ENCODE measurements around the gene MYZAP. TPM values are rescaled to one million over a fixed set of nuclear protein-coding genes. Genes with fewer than 3 reads are reported as not detected.
A peak's percentile ranks its signal among the peaks of the same experiment; 100 is the strongest.

The MYZAP gene
- total RNA-seq, 1 experiment from 2014 or later, result not detected

DNA sequence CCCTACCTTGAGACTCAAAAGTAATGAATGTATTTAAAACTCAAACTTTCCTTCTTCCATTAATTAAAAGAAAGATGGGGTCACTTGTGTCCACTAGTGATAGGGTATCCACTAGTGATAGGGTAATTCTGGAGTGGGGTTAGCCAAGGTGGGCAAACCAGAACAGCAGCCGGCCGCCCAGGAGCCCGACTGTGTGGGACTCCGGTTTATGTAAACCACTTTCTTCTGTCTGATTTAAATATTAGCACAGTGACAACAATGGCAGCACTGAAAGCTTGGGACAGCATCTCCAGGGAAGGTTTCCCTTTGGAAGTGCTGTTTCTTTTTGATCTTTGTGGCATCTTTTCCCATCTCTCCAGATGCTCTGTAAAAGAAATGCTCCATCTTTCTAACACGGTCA is 722 bp downstream of the MYZAP start:
- Histone ChIP-seq H3K27ac (ENCODE audit: low read depth, low read length, poor library complexity, severe bottlenecking) (no peak overlapping the region), H3K9me3 (ENCODE audit: low read depth, low read length, poor library complexity, severe bottlenecking) (no peaks in the 10 kb centered on the region), H3K4me1 (ENCODE audit: insufficient read depth, low read length, poor library complexity, severe bottlenecking) (no peaks in the 10 kb centered on the region), H3K4me3 (ENCODE audit: low read depth, low read length, poor library complexity, severe bottlenecking) (peak overlapping the region; percentile 40), H3K36me3 (ENCODE audit: insufficient read depth, low read length, poor library complexity, severe bottlenecking) (no peaks in the 10 kb centered on the region), H3K27me3 (replicated peaks; ENCODE audit: insufficient read depth, low read depth, low read length, poor library complexity) (no peaks in the 10 kb centered on the region)
- intact Hi-C loops (cut with micrococcal nuclease; ENCODE audit: unreplicated experiment), result no loop called here
- TF ChIP-seq, protein P1, sequence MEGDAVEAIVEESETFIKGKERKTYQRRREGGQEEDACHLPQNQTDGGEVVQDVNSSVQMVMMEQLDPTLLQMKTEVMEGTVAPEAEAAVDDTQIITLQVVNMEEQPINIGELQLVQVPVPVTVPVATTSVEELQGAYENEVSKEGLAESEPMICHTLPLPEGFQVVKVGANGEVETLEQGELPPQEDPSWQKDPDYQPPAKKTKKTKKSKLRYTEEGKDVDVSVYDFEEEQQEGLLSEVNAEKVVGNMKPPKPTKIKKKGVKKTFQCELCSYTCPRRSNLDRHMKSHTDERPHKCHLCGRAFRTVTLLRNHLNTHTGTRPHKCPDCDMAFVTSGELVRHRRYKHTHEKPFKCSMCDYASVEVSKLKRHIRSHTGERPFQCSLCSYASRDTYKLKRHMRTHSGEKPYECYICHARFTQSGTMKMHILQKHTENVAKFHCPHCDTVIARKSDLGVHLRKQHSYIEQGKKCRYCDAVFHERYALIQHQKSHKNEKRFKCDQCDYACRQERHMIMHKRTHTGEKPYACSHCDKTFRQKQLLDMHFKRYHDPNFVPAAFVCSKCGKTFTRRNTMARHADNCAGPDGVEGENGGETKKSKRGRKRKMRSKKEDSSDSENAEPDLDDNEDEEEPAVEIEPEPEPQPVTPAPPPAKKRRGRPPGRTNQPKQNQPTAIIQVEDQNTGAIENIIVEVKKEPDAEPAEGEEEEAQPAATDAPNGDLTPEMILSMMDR (conservative IDR thresholded peaks at IDR 0.05; ENCODE audit: low read depth, low read length), result no peak
- TF ChIP-seq EZH2 (IDR thresholded peaks at IDR 0.05; ENCODE audit: borderline replicate concordance, low read depth, low read length, poor library complexity, severe bottlenecking), result no peak
- POLR2A ChIA-PET (ENCODE audit: low non-redundant PET), result no interaction called here
- BruUV-seq (replicated peaks), result no TSS peak
- CTCF ChIA-PET, result no interaction called here
- no peak for DNase-seq (ENCODE audit: low spot score)

DNA sequence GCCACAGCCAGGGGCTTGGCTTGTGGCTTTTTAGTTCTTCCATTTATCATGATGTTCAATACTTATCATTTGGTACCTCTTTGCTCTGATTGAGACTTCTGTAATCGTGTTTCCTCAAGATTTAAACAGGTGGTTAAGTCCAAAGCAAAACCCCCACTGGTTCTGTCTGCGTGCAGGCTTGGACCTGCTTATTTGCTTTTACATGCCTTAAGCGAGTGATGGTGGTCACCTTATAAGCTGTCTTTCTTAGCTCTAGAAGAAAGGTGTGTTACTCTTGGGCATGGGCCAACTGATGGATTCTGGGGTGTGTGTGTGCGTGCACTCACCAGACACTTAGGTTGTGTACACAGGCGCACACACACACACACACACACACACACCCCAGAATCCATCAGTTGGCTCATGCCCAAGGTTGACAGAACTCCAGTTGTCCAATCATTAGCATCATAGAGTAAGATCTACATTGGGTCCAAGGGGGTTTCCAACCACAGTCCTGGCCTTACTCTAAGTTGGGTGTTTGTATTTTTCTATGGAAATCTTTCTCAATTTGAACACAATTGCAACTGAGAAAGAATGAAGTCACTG is 1.2 kb downstream of the MYZAP start:
- no peaks in the 10 kb centered on the region for H3K9me3 ChIP-seq (ENCODE audit: low read depth, low read length, poor library complexity, severe bottlenecking)
- H3K36me3 ChIP-seq (ENCODE audit: insufficient read depth, low read length, poor library complexity, severe bottlenecking), result no peaks in the 10 kb centered on the region
- ChIA-PET CTCF (no interaction called here), POLR2A (ENCODE audit: low non-redundant PET) (no interaction called here)
- BruUV-seq (replicated peaks), result no TSS peak
- H3K27me3 ChIP-seq (replicated peaks; ENCODE audit: insufficient read depth, low read depth, low read length, poor library complexity), result no peaks in the 10 kb centered on the region
- intact Hi-C loops (cut with micrococcal nuclease; ENCODE audit: unreplicated experiment), result no loop called here
- no peak for TF ChIP-seq EZH2 (IDR thresholded peaks at IDR 0.05; ENCODE audit: borderline replicate concordance, low read depth, low read length, poor library complexity, severe bottlenecking)
- TF ChIP-seq, protein P1 (conservative IDR thresholded peaks at IDR 0.05; ENCODE audit: low read depth, low read length), result no peak
- H3K27ac ChIP-seq (ENCODE audit: low read depth, low read length, poor library complexity, severe bottlenecking), result no peak overlapping the region
- no peak overlapping the region for H3K4me3 ChIP-seq (ENCODE audit: low read depth, low read length, poor library complexity, severe bottlenecking)
- no peaks in the 10 kb centered on the region for H3K4me1 ChIP-seq (ENCODE audit: insufficient read depth, low read length, poor library complexity, severe bottlenecking)
- DNase-seq (ENCODE audit: low spot score), result no peak

DNA sequence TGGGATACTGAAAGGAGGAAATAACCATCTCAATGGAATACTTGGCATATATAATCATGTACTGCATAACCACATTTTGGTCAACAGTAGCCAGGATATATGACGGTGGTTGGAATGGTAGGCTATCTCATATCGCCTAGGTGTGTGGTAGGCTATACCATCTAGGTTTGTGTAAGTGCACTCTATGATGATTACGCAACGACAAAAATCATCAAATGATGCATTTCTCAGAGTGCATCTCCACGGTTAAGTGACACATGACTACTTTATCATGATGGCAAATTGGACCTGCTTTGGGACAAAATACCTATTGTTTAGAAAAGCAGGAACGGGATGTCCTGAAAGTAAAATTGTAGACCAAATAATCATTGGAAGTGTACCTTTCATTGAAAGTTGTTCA is 2.8 kb downstream of the MYZAP start:
- Histone ChIP-seq H3K9me3 (ENCODE audit: low read depth, low read length, poor library complexity, severe bottlenecking) (no peaks in the 10 kb centered on the region), H3K4me3 (ENCODE audit: low read depth, low read length, poor library complexity, severe bottlenecking) (no peak overlapping the region), H3K36me3 (ENCODE audit: insufficient read depth, low read length, poor library complexity, severe bottlenecking) (no peaks in the 10 kb centered on the region), H3K4me1 (ENCODE audit: insufficient read depth, low read length, poor library complexity, severe bottlenecking) (no peaks in the 10 kb centered on the region), H3K27me3 (replicated peaks; ENCODE audit: insufficient read depth, low read depth, low read length, poor library complexity) (peaks cover 10% of the 10 kb centered on the region), H3K27ac (ENCODE audit: low read depth, low read length, poor library complexity, severe bottlenecking) (no peak overlapping the region)
- TF ChIP-seq EZH2 (IDR thresholded peaks at IDR 0.05; ENCODE audit: borderline replicate concordance, low read depth, low read length, poor library complexity, severe bottlenecking), result no peak
- TF ChIP-seq, protein P1 (conservative IDR thresholded peaks at IDR 0.05; ENCODE audit: low read depth, low read length), result no peak
- CTCF ChIA-PET, result no interaction called here
- no TSS peak for BruUV-seq (replicated peaks)
- no peak for DNase-seq (ENCODE audit: low spot score)
- intact Hi-C loops (cut with micrococcal nuclease; ENCODE audit: unreplicated experiment), result no loop called here
- POLR2A ChIA-PET (ENCODE audit: low non-redundant PET), result no interaction called here
